Endodermal cell (in vitro differentiated cells): ENCODE measurements around the gene AOPEP. TPM values are rescaled to one million over a fixed set of nuclear protein-coding genes. Genes with fewer than 3 reads are reported as not detected.

ENCODE experiments used
- DNase-seq: peaks from one replicate; pipeline ENCODE4 v3.0.0-alpha.2; 2017
- H3K27ac ChIP-seq: 2 replicates; pipeline ENCODE4 v1.5.1; 2013; ENCODE audit warnings: mild to moderate bottlenecking, low read depth, low read length, moderate library complexity
- H3K27me3 ChIP-seq: 2 replicates; pipeline ENCODE4 v1.6.1; 2013; ENCODE audit warnings: mild to moderate bottlenecking, low read length, moderate library complexity; ENCODE audit not compliant: insufficient read depth, control insufficient read depth, poor library complexity, severe bottlenecking
- H3K36me3 ChIP-seq: 2 replicates; pipeline ENCODE4 v1.7.0; 2013; ENCODE audit warnings: mild to moderate bottlenecking, low read length, moderate library complexity; ENCODE audit not compliant: control insufficient read depth, insufficient read depth
- H3K4me1 ChIP-seq: one replicate; pipeline ENCODE4 v1.7.0; 2013; ENCODE audit warnings: low read length; ENCODE audit not compliant: control insufficient read depth, insufficient read depth
- H3K4me3 ChIP-seq: 2 replicates; pipeline ENCODE4 v1.5.1; 2013; ENCODE audit warnings: mild to moderate bottlenecking, low read length, moderate library complexity
- H3K9ac ChIP-seq: 2 replicates; pipeline ENCODE4 v1.6.1; 2013; ENCODE audit warnings: mild to moderate bottlenecking, low read length, moderate library complexity; ENCODE audit not compliant: poor library complexity, severe bottlenecking; ENCODE audit errors: extremely low read depth
- H3K9me3 ChIP-seq: 2 replicates; pipeline ENCODE4 v1.6.1; 2013; ENCODE audit warnings: mild to moderate bottlenecking, low read length, moderate library complexity; ENCODE audit not compliant: control insufficient read depth
- H3K27ac Mint-ChIP-seq: 2 replicates; pipeline ENCODE4 v1.8.0; 2020; ENCODE audit warnings: mixed read lengths
- H3K27me3 Mint-ChIP-seq: 2 replicates; pipeline ENCODE4 v1.8.0; 2021; ENCODE audit warnings: mild to moderate bottlenecking, mixed read lengths; ENCODE audit not compliant: insufficient read depth
- H3K36me3 Mint-ChIP-seq: 2 replicates; pipeline ENCODE4 v1.8.0; 2020; ENCODE audit warnings: low read depth, mixed read lengths
- H3K4me1 Mint-ChIP-seq: 2 replicates; pipeline ENCODE4 v1.8.0; 2020; ENCODE audit warnings: mixed read lengths
- H3K4me3 Mint-ChIP-seq: 2 replicates; pipeline ENCODE4 v1.8.0; 2020; ENCODE audit warnings: mild to moderate bottlenecking, moderate library complexity, mixed read lengths
- H3K9me3 Mint-ChIP-seq: 2 replicates; pipeline ENCODE4 v1.8.0; 2020; ENCODE audit warnings: mild to moderate bottlenecking, mixed read lengths
- CTCF ChIP-seq: fragments of 200-600 bp; sonication (generic); conservative IDR thresholded peaks from 2 replicates; pipeline ENCODE4 v1.5.0; 2021; ENCODE audit warnings: antibody characterized with exemption, mild to moderate bottlenecking
- WGBS, 2 experiments: methylation state at CpG; one replicate each; pipeline versions ENCODE4 v1.1.5 to v1.1.7; 2013; ENCODE audit warnings: missing lambda C conversion rate in 2 of 2, mixed read lengths in 1 of 2; ENCODE audit not compliant: insufficient coverage in 1 of 2, insufficient read length in 1 of 2; 5-methylcytosine and 5-hydroxymethylcytosine counted together
- total RNA-seq, 2 donors: library from RNA; stranded (reverse); fragmentation: NEBNext Ultra II Directional in 1 of 2; extraction: Animal tissue kit (Norgen Biotek cat#: 25700) in 1 of 2; gene quantifications; 2 replicates in 1 of 2; 3 replicates in 1 of 2; pipeline ENCODE4 v1.2.1, GENCODE V29; 2021

AOPEP gene
- total RNA-seq, 2 donors from 2014 or later = 23.4 to 33.7 TPM

- Histone ChIP-seq H3K9me3 (peaks cover 21% of the 10 kb centered on the region), H3K36me3 (peaks cover 5% of the 10 kb centered on the region), H3K9ac (no peak overlapping the region), H3K27ac (no peak overlapping the region), H3K4me3 (no peak overlapping the region), H3K4me1 (no peaks in the 10 kb centered on the region), H3K27me3 (no peaks in the 10 kb centered on the region)
- Mint-ChIP-seq H3K4me3 (no peak overlapping the region), H3K4me1 (no peaks in the 10 kb centered on the region), H3K27me3 (no peaks in the 10 kb centered on the region), H3K36me3 (peaks cover 22% of the 10 kb centered on the region), H3K9me3 (peaks cover 29% of the 10 kb centered on the region), H3K27ac (no peak overlapping the region)
- TF ChIP-seq CTCF = no peak
- WGBS, 2 experiments = 100% methylated on average over 1 of the region's 1 CpG; no CpG with 5 or more reads in 1 of the 2 experiments
- no peak for DNase-seq
Measured at GRCh38 chr9:94891183-94891582, 164.7 kb downstream of the AOPEP start.

- Histone ChIP-seq H3K9me3 (peaks cover 21% of the 10 kb centered on the region), H3K36me3 (peaks cover 5% of the 10 kb centered on the region), H3K27ac (no peak overlapping the region), H3K27me3 (no peaks in the 10 kb centered on the region), H3K9ac (no peak overlapping the region), H3K4me3 (no peak overlapping the region), H3K4me1 (no peaks in the 10 kb centered on the region)
- Mint-ChIP-seq H3K36me3 (peaks cover 22% of the 10 kb centered on the region), H3K27me3 (no peaks in the 10 kb centered on the region), H3K27ac (no peak overlapping the region), H3K4me1 (no peaks in the 10 kb centered on the region), H3K9me3 (peaks cover 29% of the 10 kb centered on the region), H3K4me3 (no peak overlapping the region)
- 100% methylated on average over 1 of the region's 1 CpG for WGBS, 2 experiments
- no peak for TF ChIP-seq CTCF
- no peak for DNase-seq
Measured at GRCh38 chr9:94892675-94893074, 166.2 kb downstream of the AOPEP start.

- Histone ChIP-seq H3K4me3 (no peak overlapping the region), H3K9ac (no peak overlapping the region), H3K9me3 (peaks cover 21% of the 10 kb centered on the region), H3K27me3 (no peaks in the 10 kb centered on the region), H3K4me1 (no peaks in the 10 kb centered on the region), H3K27ac (no peak overlapping the region), H3K36me3 (peaks cover 5% of the 10 kb centered on the region)
- Mint-ChIP-seq H3K36me3 (peaks cover 16% of the 10 kb centered on the region), H3K4me3 (no peak overlapping the region), H3K4me1 (no peaks in the 10 kb centered on the region), H3K27me3 (no peaks in the 10 kb centered on the region), H3K27ac (no peak overlapping the region), H3K9me3 (peaks cover 22% of the 10 kb centered on the region)
- no peak for DNase-seq
- no peak for TF ChIP-seq CTCF
- 100% methylated on average over 1 of the region's 1 CpG; no CpG with 5 or more reads in 1 of the 2 experiments for WGBS, 2 experiments
Measured at GRCh38 chr9:94894094-94894699, 167.7 kb downstream of the AOPEP start.
